AG09309 (cell line): ENCODE data around the gene MTERF4.

Source experiments
- DNase-seq: peaks from one replicate; pipeline ENCODE4 v3.0.0-alpha.2; 2010; ENCODE audit warnings: low read depth
- H3K4me3 ChIP-seq: 2 replicates; pipeline ENCODE4 v1.5.1; 2011; ENCODE audit warnings: mild to moderate bottlenecking, low read depth, low read length, moderate library complexity; ENCODE audit not compliant: control insufficient read depth
- TF ChIP-seq, protein P1 (sequence below): IDR thresholded peaks from 2 replicates; pipeline ENCODE4 v1.5.1; 2011; ENCODE audit warnings: mild to moderate bottlenecking, low read depth, low read length, inconsistent platforms; ENCODE audit not compliant: insufficient read depth, control insufficient read depth; ENCODE audit errors: missing control alignments

The MTERF4 gene

DNA sequence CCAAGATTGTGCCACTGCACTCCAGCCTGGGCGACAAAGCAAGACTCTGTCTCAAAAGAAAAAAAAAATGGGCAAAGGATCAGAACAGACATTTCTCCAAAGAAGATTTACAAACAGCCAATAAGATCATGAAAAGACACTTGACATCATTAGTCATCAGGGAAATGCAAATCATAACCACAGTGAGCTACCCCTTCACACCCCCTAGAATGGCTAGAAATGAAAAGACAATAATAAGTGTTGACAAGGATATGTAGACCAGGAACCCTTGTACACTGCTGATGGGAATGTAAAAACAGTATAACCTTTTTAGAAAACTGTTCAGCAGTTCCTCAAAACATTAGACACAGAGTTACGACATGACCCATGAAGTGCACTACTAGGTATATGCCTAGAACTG lies 18.4 kb upstream of the MTERF4 start:
- TF ChIP-seq, protein P1, sequence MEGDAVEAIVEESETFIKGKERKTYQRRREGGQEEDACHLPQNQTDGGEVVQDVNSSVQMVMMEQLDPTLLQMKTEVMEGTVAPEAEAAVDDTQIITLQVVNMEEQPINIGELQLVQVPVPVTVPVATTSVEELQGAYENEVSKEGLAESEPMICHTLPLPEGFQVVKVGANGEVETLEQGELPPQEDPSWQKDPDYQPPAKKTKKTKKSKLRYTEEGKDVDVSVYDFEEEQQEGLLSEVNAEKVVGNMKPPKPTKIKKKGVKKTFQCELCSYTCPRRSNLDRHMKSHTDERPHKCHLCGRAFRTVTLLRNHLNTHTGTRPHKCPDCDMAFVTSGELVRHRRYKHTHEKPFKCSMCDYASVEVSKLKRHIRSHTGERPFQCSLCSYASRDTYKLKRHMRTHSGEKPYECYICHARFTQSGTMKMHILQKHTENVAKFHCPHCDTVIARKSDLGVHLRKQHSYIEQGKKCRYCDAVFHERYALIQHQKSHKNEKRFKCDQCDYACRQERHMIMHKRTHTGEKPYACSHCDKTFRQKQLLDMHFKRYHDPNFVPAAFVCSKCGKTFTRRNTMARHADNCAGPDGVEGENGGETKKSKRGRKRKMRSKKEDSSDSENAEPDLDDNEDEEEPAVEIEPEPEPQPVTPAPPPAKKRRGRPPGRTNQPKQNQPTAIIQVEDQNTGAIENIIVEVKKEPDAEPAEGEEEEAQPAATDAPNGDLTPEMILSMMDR, result no peak
- no peak overlapping the region for H3K4me3 ChIP-seq
- no peak for DNase-seq

DNA sequence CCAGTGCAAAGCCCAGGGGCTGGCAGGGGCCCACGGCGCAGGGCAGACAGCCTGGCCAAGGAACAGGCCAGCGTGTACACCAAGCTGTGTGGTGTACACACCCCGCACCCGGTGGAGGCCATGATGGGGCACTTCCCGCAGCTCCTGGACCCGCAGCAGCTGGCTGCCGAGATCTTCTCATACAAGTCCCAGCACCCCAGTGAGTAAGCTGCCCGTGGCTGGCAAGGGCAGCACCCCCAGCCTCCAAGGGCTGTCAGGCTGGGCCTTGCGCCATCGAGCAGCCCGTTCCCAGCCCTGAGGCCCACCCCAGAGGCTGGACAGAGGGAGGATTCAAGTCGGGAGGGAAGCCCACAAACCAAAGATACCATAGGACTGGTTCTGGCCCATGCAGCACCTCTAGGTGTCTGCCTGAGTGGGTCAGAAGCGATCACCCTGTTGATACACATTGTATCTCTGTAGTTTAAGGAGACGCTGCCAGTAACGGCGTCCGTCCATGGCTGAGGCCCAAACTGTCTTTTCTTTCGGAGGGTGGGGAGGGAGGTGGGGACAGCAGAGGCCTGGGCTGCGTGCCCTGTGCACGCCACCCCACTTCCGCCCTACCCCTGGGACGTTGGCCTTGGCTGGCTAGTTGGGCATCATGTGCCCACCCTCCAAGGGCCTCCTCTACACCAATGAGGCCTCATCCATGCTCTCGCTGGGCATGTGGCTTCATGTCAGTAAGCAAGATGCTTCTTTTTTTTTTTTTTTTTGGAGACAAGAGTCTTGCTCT lies 16.8 kb upstream of the MTERF4 start:
- no peak overlapping the region for H3K4me3 ChIP-seq
- DNase-seq, result no peak
- TF ChIP-seq, protein P1, result no peak

DNA sequence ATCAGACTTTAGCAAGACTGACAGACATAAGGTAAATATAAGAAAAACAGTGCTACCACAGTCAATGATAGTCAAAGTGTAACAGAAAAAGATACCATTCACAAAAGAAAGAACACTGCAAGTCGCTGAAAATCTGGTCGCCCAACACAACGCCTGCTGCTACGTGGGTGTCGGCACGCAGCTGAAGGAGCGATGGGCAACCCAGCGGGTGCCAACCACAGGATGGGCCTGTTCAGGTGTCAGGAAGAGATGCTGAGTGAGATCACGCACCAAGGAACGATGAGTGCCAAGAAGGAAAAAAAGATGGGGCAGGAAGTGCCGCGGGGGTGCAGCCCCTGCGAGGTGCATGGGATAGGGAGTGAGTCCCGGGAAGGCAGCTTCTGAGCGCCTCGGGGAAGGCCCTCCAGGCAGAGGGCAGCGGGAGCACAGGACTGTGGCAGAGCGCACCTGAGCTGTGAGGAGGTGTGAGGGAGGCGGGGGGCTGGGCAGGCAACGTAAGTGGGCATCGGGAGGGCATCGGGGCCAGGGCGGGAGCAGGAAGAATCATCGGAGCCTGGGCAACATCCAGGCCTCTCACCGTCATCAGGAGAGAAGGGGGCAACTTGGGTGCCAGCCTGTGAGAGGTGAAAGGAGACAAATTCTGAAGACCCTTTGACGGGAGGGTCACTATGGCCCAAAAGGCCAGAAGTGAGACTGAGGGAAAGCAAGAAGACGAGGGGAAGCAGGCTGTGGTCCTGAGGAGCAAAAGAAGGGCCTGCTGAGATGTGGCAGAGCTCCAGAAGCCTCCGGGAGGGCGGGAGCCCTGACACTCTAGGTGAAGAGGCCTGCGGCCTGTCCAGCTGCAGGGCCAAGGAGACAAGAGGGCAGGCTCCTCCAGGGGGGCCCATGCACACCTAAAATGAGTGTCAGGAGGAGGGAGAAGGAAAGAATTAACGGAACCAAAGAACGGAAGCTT lies 14.8 kb upstream of the MTERF4 start:
- no peak for DNase-seq
- no peak overlapping the region for H3K4me3 ChIP-seq
- TF ChIP-seq, protein P1, result no peak

DNA sequence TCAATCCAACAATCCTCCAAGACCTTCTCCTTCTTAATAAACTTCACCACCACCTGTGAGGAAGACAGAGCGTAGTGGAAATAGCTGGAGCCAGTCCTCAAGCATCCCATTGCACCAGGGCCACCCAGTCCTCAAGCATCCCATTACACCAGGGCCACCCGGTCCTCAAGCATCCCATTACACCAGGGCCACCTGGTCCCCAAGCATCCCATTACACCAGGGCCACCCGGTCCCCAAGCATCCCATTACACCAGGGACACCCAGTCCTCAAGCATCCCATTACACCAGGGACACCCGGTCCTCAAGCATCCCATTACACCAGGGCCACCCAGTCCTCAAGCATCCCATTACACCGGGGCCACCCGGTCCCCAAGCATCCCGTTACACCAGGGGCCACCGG lies 13.3 kb upstream of the MTERF4 start:
- DNase-seq, result no peak
- TF ChIP-seq, protein P1, result no peak
- no peak overlapping the region for H3K4me3 ChIP-seq

DNA sequence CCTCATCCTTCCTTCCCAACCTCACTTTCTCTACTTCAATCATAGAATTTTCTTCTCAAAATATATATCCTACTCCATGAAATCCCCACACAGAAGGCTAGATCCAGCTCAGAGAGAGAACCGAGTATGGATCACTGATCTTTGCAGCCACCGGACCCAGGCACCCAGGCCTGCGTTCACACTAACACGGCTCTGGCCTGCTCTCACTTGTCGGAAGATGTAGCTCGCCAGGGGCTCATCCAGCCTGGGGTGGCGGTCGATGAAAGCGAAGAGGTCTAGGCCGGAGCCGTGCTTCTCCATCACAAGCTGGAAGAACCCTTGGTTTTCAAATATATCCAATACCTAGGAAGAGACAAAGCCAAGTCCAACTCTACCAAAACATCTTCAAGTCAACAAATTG lies 12.7 kb upstream of the MTERF4 start:
- TF ChIP-seq, protein P1, result no peak
- DNase-seq, result no peak
- H3K4me3 ChIP-seq, result no peak overlapping the region

DNA sequence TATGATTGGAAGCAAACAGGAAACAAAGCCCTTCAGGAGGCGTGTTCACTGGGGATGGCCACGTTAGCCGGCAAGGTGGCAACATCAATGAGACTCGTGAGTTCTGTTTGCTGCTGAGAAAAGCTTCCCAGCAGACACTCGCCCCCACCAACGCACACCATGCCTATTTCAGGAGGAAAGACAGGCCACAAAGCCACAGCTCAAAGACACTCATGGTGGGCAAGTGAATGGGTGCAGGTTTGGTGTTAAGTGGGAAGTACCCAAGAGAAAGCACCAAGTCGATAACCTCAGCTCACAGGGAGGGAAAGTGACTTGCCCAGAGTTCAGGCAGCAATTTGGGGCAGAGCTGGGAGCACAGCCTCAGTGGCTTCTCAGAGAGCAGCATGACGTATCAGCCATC lies 10.5 kb upstream of the MTERF4 start:
- no peak for DNase-seq
- TF ChIP-seq, protein P1, result no peak
- H3K4me3 ChIP-seq, result no peak overlapping the region
